ENCODE data around the gene NFX1.
A peak's percentile ranks its signal among the peaks of the same experiment; 100 is the strongest.
"Not testable (repeated sequence)": the region's sequence is repeated elsewhere in the genome, so short reads cannot be mapped to it uniquely, and the experiment has no call there.

The NFX1 gene

GRCh38 chr9:33393581-33393980, 103.3 kb downstream of the NFX1 start:
- no peak for DNase-seq

GRCh38 chr9:33393986-33394385, 103.7 kb downstream of the NFX1 start:
- not testable (repeated sequence) for DNase-seq

GRCh38 chr9:33395159-33395879, 105.0 kb downstream of the NFX1 start:
- DNase-seq = not testable (repeated sequence)

- DNase-seq = not testable (repeated sequence)
Measured at GRCh38 chr9:33397801-33398200, 107.5 kb downstream of the NFX1 start.

GRCh38 chr9:33399047-33399446, 108.7 kb downstream of the NFX1 start:
- not testable (repeated sequence) for DNase-seq

GRCh38 chr9:33401809-33402208, 111.5 kb downstream of the NFX1 start:
- DNase-seq = not testable (repeated sequence)

GRCh38 chr9:33402371-33402770, 112.1 kb downstream of the NFX1 start, which contains the start of gene AQP7:
AQP7 (minus strand) TSS chr9:33402568; CDS start chr9:33401262, 1,306 bp downstream.
- not testable (repeated sequence) for DNase-seq

- DNase-seq = no peak
Measured at GRCh38 chr9:33403941-33404787, 113.8 kb downstream of the NFX1 start.

- DNase-seq = no peak
Measured at GRCh38 chr9:33404788-33405362, 114.6 kb downstream of the NFX1 start.

- no peak for DNase-seq
Measured at GRCh38 chr9:33407061-33407460, 116.7 kb downstream of the NFX1 start.

- no peak for DNase-seq
Measured at GRCh38 chr9:33408087-33408486, 117.8 kb downstream of the NFX1 start.

GRCh38 chr9:33414268-33414667, 124.0 kb downstream of the NFX1 start:
- DNase-seq = no peak

- DNase-seq = no peak
Measured at GRCh38 chr9:33414889-33415500, 124.7 kb downstream of the NFX1 start.

GRCh38 chr9:33415501-33416038, 125.3 kb downstream of the NFX1 start:
- peak in 1 of 2 experiments; percentile 36 for DNase-seq

GRCh38 chr9:33416996-33417395, 126.7 kb downstream of the NFX1 start:
- DNase-seq = no peak

GRCh38 chr9:33418090-33418489, 127.8 kb downstream of the NFX1 start:
- DNase-seq = no peak

GRCh38 chr9:33419708-33420303, 129.5 kb downstream of the NFX1 start:
- no peak for DNase-seq
